H1 (cell line): ENCODE measurements around the gene PCDH9. TPM values are rescaled to one million over a fixed set of nuclear protein-coding genes. Genes with fewer than 3 reads are reported as not detected.

Experiments
- CHD7 ChIP-seq: fragments of 300-600 bp; sonication (generic); IDR thresholded peaks from 2 replicates; pipeline ENCODE4 v1.7.1; 2012; ENCODE audit warnings: low read length, moderate library complexity, mild to moderate bottlenecking, inconsistent platforms; ENCODE audit not compliant: insufficient replicate concordance
- KDM4A ChIP-seq: IDR thresholded peaks from one replicate; pipeline ENCODE4 v1.7.1; 2012; ENCODE audit warnings: low read depth, mild to moderate bottlenecking, moderate library complexity, low read length, inconsistent platforms; ENCODE audit not compliant: severe bottlenecking
- KDM5A ChIP-seq: fragments of 200-600 bp; IDR thresholded peaks from 2 replicates; pipeline ENCODE4 v1.7.1; 2012; ENCODE audit warnings: mild to moderate bottlenecking, low read length, inconsistent platforms, mixed read lengths
- SIN3A ChIP-seq, 2 experiments: IDR thresholded peaks in 1 of 2; conservative IDR thresholded peaks in 1 of 2; 2 replicates each; pipeline ENCODE4 v1.6.1; 2011 to 2012; ENCODE audit warnings: low read length in 2 of 2, improper control_type of control experiment in 1 of 2, low read depth in 1 of 2, mild to moderate bottlenecking in 1 of 2
- ZNF274 ChIP-seq: IDR thresholded peaks from 2 replicates; pipeline ENCODE4 v1.7.0; 2012; ENCODE audit warnings: low read length, borderline replicate concordance; ENCODE audit errors: extremely low read depth
- polyA plus RNA-seq, 7 experiments: library from polyadenylated mRNA; depleted of rRNA in 3 of 7; stranded (reverse) in 5 of 7; unstranded in 2 of 7; fragments of >200 nt in 5 of 7; fragments of 200-250 nt in 2 of 7; gene quantifications; 1 replicate in 5 of 7; 2 replicates in 1 of 7; 4 replicates in 1 of 7; pipeline versions ENCODE4 v1.2.1 to v1.2.3, GENCODE V29; 2011 to 2013; ENCODE audit warnings: missing spikeins in 2 of 7, mixed read lengths in 2 of 7
- total RNA-seq: library from RNA; stranded (reverse); fragmentation: NEBNext Ultra II Directional; extraction: Animal tissue kit (Norgen Biotek cat#: 25700); gene quantifications from 2 replicates; pipeline ENCODE4 v1.2.1, GENCODE V29; 2021

The PCDH9 gene
- total and polyA plus RNA-seq, 2 of the 8 experiments (the other 6 are each of a cell fraction or from before 2014, with no cell fraction given), result 0.12 to 0.60 TPM

- TF ChIP-seq CHD7 (no peak), ZNF274 (no peak), KDM5A (no peak), SIN3A (conservative IDR thresholded peaks at IDR 0.05 in 1 of 2, IDR thresholded peaks at IDR 0.05 in 1 of 2; ENCODE audit: low read depth in 1 of 2, low read length in 2 of 2) (no peak), KDM4A (no peak)
Observed at GRCh38 chr13:66312312-66313087, 917.6 kb downstream of the PCDH9 start (continued).
